NCI-H187 treated with DMSO at 0.1 percent for 48 hours (cell line): Measurements from ENCODE around the gene LYST.
"Not testable (repeated sequence)": the region's sequence is repeated elsewhere in the genome, so short reads cannot be mapped to it uniquely, and the experiment has no call there.

Source experiments
- DNase-seq: peaks from one replicate; lab custom pipeline; 2025; lab: John Stamatoyannopoulos, UW

The LYST gene

GRCh38 chr1:235857756-235858155, 8.9 kb downstream of the LYST start:
- no peak for DNase-seq

DNA sequence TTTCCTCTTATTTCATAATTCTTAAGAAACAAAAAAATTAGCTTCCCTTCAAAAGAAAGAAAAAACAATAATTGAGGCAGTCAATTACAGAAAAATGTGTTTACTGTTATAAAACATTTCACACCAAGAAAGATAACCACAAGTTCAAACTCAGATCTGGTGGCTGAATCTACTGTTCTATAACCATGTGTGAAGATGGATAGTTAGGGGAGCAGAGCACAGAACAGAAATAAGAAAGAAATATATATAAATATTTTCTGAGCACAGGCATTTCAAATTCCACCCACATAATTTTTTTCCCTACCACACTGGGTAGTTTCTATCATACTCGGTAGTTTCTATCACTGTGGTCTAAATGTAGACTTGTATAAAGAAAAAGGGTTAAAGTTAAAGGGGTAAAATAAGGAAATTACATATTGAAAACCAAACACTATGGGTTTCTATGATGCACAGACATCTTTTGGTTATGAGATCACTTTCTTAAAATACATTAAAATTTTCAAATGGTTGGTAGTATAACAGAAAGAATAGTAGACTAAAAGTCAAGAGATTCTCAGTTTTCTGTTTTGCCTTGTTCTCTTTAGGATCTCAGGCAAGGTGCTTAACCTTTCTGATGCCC, 10.8 kb downstream of the LYST start:
- no peak for DNase-seq

GRCh38 chr1:235854347-235854746, 12.4 kb downstream of the LYST start:
- DNase-seq: no peak

DNA sequence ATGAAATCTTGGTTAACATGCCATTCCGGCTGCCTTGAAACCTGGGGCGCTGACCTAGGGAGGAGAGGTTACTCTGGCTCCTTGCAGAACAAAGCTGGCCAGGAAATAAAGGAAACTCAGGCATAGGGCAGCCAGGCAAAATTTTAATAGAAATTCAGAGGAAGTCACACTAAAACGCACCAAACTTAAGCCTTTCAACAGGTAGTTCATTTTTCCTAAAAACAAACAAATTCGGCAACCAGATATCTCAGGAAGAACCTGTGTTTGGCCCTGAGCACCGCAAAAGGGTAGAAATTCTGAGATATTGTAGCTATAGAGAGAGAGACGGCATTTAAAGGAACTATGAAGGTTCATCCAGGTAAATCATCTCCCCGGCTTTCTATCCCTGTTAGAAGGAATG, 13.1 kb downstream of the LYST start:
- DNase-seq: no peak

- DNase-seq: no peak
These were observed 13.8 kb downstream of the LYST start for GRCh38 chr1:235852887-235853286.

DNA sequence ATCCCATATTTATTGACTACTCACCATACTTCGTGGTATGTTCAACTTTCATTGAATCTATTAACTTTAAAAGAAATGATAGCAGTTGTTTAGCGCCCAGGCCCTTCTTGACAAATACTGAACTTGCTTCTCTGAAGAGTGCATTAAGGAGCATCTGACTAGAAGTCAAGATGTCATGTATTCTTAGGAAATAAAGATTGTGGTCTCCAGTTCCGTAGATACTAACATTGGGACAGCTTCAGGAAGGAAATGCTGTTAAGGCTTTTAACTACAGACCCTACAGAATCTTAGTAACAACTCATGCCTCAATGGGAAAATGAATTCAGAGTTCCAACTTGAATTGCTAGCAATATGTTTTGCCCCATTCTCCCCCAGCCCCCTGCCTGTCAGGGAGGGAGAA, 14.8 kb downstream of the LYST start:
- no peak for DNase-seq

- DNase-seq: not testable (repeated sequence)
These were observed 18.5 kb downstream of the LYST start for GRCh38 chr1:235848251-235848650.

DNA sequence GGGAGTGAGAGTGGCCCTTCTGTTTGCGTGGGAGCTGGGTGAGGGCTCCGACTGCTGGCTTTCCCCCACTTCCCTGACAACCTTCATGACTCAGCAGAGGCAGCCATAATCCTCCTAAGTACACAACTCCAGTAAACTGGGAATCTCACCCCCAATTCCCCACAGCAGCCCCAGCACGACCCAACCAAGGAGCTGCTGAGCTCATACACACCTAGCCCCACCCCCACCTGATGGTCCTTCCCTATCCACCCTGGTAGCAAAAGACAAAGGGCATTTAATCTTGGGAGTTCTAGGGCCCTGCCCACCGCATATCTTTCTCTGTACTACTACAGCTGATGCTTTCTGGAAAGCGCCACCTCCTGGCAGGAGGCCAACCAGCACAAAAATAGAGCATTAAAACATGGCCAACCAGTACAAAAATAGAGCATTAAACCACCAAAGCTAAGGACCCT, 21.0 kb downstream of the LYST start:
- DNase-seq: not testable (repeated sequence)

GRCh38 chr1:235844776-235845175, 21.9 kb downstream of the LYST start:
- DNase-seq: no peak

GRCh38 chr1:235843461-235843961, 23.2 kb downstream of the LYST start:
- no peak for DNase-seq

- no peak for DNase-seq
These were observed 24.7 kb downstream of the LYST start for GRCh38 chr1:235841938-235842545.

GRCh38 chr1:235838021-235838420, 28.7 kb downstream of the LYST start:
- DNase-seq: no peak

- DNase-seq: no peak
These were observed 31.5 kb downstream of the LYST start for GRCh38 chr1:235835226-235835625.

DNA sequence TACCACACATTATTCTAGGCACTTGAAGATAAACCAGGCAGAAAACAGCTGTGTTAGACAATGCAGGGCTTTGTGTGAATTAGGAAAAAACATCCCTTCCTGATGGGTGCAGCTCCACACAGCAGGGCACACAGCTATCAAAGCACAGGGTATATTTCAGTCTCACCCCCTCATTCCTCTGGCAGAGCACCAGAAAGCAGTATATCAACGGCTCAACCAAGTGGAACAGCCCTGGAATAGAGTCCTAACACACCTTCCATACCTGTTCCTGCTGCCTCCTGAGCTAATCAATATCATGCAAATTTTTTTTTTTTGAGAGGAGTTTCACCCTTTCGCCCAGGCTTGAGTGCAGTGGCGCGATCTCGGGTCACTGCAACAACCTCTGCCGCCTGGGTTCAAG, 32.1 kb downstream of the LYST start:
- peak; percentile 52 for DNase-seq

- no peak for DNase-seq
These were observed 34.7 kb downstream of the LYST start for GRCh38 chr1:235832011-235832410.

GRCh38 chr1:235831148-235831547, 35.6 kb downstream of the LYST start:
- no peak for DNase-seq

DNA sequence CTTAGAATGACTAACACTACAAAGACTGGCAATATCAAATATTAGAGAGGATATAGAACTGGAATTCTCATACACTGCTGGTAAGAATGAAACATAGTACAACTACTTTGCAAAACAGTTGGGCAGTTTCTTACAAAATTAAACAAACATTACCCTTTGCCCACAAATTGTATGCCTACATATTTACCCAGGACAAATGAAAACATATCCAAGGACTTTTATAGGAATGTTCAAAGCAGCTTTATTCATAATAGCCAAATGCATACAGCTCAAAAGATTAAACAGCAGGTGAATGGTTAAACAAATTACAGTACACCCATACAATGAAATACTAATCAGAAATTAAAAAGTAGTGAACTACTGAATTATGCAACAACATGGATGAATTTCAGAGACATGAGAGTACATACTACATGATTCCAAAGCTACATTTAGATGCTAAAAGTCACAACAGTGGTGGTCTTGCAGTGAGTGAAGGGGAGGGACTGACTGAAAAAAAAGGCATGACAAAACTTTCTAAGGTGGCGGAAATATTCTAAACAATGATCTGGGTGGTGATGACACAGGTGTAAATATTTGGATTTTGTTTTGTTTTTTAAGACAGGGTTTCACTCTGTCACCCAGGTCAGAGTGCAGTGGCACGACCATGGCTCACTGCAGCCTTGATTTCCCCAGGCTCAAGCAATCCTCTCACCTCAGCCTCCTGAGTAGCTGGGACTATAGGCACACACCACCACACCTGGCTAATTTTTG, 40.4 kb downstream of the LYST start:
- no peak for DNase-seq

DNA sequence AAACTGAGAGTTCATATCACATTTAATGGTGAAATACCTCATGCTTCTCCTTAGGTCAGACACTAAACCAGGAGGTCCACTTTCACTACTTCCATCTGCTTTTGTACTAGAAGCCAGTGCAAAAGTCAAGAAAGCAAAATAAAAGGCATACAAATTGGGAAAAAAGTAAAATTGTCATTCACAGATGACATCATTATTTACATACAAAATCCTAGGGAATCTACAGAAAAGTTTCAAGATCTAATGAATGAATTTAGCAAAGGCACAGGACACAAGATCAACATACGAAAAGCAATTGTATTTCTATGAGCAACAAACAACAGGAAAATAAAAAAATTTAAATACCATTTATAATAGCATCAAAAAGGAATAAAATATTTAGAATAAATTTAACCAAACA, 41.5 kb downstream of the LYST start:
- no peak for DNase-seq

GRCh38 chr1:235823684-235824083, 43.0 kb downstream of the LYST start:
- DNase-seq: no peak

GRCh38 chr1:235822685-235823084, 44.0 kb downstream of the LYST start:
- no peak for DNase-seq

GRCh38 chr1:235821361-235821981, 45.2 kb downstream of the LYST start:
- no peak for DNase-seq

DNA sequence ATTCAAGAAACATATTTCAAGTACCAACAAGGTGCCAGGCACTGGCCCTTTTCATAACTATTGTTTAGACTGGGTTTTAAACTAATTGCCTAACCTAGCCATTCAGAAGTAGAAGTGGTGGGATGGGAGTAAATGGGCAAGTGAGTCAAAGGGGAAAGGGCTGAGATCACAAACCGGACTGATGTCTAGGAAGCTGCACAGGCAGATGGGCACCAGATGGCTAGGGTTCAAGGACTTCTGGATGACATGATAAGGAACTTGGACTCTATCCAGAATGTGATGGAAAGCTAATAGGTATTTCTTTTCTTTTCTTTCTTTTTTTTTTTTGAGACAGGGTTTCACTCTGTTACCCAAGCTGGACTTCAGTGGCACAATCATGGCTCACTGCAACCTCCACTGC, 46.6 kb downstream of the LYST start:
- DNase-seq: no peak
